Stimulated activated CD8-positive, alpha-beta memory T cell treated with anti-CD3 and anti-CD28 coated beads, Interleukin-7, amount 100 ng/mL, for 48 hours (primary cell): ENCODE results near the gene OR52M1.
"Not testable (repeated sequence)": the region's sequence is repeated elsewhere in the genome, so short reads cannot be mapped to it uniquely, and the experiment has no call there.

Source experiments
- DNase-seq, 2 donors: peaks; one replicate each; pipeline ENCODE4 v3.0.0-alpha.2; 2020; ENCODE audit warnings: low read depth in 1 of 2; ENCODE audit errors: extremely low read depth in 1 of 2

Gene OR52M1, protein sequence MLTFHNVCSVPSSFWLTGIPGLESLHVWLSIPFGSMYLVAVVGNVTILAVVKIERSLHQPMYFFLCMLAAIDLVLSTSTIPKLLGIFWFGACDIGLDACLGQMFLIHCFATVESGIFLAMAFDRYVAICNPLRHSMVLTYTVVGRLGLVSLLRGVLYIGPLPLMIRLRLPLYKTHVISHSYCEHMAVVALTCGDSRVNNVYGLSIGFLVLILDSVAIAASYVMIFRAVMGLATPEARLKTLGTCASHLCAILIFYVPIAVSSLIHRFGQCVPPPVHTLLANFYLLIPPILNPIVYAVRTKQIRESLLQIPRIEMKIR

DNA sequence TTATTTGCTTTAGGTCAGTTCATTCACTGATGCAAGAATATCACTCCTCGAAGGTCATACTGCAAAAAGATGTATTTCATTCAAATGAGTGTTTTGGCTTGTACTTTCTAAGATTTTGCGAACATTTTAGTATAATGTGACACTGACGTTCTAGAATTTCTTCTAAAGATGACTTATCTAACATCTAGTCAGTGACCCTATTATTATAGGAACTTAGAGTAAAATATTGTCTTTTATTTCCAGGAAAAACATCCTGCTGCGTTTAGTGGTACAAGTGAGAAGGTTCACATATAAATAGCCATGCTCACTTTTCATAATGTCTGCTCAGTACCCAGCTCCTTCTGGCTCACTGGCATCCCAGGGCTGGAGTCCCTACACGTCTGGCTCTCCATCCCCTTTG, at the start of gene OR52M1:
Gene OR52M1, plus strand, starts transcription at position 301 of the 400 bp plus-strand sequence. Its CDS starts 0 bp downstream, at position 301.
- DNase-seq, result no peak

DNA sequence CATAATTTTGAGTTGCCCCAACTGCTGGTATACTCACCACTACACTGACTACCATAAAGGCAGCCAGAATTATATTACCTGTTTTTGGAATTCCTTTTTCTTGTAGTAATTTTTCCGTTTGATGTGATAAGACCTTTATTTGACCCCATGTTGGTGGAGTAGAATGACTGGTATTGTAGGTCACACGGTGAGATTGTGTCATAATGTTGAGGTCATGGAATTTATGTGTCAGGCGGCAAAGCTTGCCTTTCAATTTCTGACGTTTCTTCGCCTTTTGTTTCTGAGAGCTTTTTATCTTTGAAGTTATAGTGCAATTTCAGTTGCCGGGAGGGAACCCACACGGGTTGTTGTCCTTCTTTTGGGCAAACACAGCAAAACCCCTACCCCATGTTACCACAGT, 49.5 kb upstream of the OR52M1 start:
- DNase-seq, result no peak

DNA sequence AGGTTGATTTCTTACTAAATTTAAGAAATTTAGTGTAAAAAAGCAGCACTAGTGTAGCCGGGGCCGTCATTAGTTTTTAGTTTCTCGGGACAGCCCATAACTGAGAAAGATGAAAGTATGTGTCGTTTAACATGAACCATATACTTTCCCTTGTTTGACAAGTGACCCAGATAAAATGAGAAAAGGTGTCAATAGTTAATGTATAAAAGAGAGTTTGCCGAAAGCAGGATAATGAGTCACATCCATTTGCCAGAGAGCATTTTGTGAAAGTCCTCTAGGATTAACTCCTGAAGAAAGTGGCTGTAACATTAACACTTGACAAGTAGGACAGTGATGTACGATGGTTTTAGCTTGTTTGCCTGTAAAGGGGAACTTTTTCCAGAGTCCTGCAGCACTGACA, 49.0 kb upstream of the OR52M1 start:
- no peak for DNase-seq

DNA sequence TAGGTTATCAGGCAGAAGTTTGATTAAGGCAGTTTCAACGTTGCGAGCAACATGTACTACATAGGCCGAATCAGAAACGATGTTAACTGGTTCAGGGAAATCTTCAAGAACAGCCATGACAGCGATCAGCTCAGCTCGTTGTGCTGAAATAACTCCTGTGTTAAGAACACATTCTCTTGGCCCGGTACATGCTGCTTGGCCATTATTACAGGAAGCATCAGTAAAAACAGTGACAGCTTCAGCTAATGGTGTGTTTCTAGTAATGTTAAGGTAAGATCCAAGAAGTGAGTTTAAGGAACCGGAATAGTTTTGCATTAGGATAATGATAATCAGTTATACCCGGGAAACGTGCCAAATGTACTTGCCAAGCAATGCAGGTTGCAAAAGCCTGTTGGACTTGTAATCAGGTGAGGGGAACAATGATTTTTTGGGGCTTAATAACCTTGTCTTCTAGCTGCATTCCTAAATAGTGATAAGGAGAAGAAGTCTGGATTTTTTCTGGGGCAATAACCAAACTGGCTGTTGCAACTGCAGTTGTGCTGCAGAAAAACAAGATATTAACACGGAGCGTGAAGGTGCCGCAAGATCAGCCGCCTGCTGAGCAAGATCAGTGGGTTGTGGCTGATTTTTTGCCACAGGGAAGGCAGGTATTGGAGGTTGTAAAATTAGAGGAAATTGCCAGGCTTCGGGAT, 48.3 kb upstream of the OR52M1 start:
- no peak for DNase-seq

DNA sequence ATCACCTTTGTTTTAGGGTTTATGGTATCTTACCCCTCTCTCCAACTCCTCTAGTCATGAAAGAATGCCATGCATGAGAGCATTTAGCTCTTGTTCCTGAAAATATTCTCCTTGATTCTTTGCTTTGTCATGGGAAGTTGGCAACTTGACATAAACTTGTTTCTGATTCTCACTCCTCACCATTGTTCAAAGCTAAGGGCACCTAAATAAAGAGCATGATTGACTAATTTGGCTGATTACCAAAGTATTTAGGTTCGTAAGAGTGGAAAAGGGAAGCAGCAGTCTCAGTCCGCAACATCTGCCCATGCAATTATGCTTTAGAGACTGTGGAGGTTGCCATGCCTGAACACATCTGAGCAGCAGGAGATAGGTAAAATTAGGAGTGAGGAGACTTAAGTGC, 36.1 kb upstream of the OR52M1 start:
- no peak for DNase-seq

DNA sequence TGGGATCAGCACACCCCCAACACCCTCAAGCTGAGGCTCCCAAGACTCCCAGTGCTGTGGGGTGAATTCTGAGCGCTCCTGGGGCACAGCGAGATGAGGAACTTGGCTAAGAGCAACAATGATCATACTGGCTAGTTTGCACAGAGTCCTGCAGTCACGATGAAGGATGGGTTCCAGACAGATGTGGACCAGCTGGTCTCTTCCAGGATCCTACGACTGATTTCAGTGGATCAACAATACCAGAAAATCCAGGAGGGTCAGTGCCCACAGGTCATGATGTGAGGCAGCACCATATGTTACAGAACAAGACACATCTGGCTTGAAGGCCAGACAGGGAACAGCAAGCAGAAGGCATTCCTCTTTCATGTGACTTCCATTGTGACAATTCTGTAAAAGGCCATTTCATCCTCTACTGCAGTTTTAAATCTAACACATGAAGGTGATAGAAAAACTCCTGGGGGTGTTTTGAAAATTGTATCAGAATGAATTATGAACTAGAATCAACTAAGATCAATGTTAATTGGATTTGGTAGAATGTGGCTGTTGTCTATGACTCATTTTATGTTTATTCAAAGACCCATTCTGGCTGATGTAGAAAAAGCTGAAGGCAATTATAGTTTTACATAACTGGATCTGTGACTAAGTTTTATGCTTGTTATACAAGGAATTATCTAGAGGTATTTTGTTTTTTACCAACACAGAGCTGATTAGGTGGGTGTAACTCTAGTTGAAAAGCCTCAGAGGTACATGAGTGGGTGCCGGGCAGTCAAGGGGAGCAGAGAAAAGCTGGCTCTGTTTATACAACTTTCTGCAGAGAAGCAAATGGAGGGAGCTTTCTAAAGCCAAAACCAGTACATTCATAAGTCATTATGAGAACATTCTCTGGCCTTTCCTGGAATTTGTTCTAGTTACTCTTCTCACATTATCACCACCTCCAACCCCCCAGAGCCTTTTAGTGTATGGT, 33.4 kb upstream of the OR52M1 start:
- DNase-seq, result no peak

DNA sequence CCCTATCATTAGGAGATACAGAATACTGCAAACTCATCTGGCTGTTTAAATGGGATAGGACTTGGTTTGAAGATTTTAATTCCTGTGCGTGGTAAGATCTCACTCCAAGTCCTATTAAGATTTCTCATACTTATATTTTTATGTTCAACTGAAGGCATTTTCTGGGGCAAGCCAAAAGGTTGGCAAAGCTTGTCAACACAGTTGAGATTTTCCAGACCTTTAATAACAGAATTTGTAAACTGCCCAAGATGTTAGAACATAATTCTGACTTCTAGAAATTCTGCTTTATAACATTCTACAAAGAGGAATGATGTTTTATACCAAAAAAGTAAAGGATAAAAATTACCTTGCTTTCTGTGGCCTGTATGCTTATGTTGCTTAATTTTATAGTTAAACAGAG, 30.8 kb upstream of the OR52M1 start:
- no peak for DNase-seq

DNA sequence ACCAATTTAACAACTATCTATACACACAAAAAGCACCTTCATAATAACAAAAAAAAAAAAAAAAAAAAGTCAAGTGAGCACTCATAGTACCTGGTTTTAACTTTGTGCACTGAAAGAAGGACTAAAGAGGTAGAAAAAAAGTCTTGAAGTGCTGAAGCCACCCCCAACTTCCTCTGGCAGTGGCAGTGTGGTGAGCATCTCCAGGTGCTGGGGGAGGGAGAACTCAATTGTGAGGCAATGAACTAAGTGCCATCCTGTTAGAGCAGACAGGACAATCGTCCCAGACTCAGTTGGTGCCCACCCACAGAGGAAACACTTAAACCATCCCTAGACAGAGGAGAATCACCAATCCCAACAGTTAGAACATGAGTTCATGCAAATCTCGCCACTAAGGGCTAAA, 22.7 kb upstream of the OR52M1 start:
- DNase-seq, result no peak

DNA sequence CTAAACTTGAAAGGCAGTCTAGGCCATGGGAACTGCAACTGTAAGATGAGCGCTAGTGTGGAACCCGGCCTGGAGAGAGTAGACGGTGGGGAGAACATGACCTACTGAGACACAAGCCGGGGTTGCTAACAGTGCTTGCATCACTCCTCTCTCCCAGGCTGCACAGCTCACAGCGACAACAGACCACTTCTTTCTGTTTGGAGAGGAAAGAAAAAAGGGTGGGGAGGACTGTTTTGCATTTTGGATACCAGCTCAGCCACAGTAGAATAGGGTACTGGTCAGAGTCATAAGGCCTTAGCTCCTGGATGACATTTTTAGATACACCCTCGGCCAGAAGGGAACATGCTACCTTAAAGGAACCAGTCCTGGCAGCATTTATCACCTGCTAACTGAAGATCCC, 22.2 kb upstream of the OR52M1 start:
- no peak for DNase-seq

DNA sequence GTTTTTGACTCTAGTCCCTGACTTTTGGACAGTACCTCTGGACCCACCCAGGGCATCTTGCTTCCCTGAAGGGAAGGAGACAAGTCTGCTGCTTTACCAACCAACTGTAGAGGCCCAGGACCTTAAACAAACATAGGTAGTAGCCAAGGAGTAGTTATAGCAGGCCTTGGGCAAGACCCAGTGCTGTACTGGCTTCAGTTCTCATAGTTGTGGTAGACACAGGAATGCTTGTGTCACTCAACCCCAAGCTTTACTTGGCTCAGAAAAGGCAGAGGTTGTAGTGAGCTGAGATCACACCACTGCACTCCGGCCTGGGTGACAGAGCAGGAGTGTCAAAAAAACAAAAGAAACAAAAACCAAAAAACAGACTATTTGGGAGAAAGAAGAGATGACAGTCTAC, 21.3 kb upstream of the OR52M1 start:
- no peak for DNase-seq

DNA sequence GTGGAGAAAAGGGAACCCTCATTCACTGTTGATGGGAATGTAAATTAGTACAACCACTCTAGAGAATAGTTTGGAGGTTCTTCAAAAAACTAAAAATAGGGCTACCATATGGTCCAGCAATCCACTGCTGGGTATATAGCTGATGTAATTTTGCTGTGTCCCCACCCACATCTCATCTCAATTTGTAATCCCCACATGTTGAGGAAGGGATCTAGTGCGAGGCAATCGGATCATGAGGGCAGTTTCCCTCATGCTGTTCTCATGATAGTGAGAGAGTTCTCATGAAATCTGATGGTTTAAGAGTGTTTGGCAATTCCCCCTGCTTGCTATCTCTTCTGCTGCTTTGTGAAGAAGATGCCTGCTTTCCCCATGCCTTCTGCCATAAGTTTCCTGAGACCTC, 17.1 kb upstream of the OR52M1 start:
- no peak for DNase-seq

DNA sequence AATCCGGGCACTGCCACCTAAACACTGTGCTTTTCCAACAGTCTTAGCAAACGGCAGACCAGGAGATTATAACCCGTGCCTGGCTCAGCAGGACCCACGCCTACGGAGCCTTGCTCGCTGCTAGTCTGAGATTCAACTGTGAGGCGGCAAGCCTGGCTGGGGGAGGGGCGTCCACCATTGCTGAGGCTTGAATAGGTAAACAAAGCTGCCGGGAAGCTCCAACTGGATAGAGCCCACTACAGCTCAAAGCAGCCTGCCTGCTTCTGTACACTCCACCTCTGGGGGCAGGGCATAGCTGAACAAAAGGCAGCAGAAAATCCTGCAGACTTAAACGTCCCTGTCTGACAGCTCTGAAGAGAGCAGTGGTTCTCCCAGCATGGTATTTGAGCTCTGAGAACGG, 13.3 kb upstream of the OR52M1 start:
- not testable (repeated sequence) for DNase-seq

DNA sequence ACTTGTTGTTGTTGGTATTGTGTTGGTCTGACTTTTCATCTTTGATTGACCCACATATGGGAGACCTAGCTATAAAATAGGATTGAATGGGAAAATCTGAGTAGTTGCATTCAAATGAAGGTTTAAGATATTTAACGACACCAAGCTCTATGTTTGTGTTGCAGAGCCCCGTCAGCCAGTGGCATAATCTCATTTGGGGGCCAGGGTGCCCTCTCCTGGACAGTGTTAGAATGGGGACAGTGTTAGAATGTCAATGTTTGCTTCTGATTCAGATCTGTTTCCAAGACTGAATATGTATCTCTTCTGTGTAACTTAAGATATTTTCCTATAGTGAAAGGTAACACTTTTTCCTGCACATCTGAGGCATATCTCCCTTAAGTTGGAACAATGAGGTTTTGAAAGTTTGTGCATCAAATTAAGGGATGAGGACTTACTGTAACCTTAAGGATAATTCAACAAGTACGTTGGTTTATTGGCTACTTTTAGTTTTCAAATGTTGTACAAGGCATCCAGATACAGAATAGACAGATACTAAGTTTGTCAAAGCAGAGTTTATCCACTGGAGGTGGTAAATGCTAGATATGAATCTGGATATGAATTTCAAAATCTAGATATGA, 5.3 kb upstream of the OR52M1 start:
- peak in 1 of 2 donors; percentile 6 for DNase-seq

DNA sequence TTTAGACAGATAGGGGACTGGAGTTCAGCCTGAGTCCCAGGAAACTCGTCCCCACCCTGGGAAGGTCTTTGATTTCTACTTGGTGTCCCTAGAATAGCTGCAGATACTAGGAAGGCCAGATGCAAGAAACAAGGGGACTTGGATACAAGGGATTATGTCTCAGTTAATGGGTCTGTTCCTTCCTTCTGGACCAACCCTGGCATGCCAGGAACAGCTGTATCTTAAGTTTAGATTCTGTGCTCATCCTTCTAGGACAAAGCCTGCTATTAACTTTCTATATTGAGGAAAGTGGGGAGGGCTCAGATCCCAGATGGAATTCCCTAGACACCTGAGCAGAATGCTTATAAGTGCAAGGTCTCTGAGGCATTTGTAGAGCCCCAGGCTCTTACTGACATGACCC, 3.9 kb upstream of the OR52M1 start:
- no peak for DNase-seq

DNA sequence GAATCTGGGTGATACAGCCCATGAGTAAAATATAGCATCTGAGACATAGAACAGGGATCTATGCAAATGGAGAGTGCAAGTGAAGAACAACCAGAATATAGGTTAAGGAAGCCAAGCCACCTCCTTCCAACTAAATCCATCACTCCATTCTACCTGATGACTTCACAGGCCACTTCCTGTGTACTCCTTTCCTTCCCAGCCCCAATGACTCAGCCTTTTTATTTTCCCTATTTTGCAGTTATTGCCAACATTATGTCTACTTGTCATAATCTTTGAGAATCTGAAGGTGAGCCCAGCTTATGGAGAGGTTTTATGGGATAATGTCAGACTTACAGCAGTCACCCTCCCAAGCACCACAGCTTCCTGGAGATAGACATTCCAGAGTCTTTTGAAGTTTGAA, 1.4 kb upstream of the OR52M1 start:
- no peak for DNase-seq

DNA sequence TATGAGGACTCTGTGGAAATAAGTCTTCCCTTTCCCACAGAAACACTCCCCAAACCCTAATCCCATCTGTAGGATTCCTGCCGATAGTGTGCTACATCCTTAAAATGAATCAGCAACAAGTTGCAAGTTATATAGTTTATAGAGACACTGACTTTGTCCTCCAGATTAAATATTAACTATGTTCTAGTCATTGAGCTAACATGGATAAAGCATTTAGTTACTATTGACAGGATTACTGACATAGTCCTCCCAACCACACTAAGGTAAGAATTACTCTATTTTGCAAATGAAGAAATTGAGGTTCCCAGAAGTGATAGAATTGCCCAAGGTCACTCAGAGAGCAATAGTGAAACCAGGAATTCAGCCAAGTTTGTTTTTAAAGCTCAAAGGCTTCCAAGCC, 1.9 kb downstream of the OR52M1 start:
- DNase-seq, result no peak

DNA sequence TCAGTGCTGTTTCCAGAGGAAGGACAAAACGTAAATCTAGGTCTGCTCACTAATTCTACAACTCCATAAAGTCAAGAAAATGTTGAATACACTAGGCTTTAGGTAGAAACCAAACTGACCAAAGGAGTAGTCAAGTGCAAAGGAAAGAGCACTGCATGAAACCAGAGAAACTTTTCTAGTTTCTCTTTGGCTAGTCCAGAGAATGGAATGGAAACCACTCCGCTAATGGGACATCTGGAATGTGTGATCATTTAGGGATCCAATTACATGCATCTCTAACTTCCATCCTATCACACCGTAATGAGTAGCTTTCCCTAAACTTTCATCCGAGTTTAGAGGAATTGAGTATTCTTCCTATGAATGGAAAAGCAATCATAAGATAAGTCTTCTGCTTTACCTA, 2.4 kb downstream of the OR52M1 start:
- no peak for DNase-seq

DNA sequence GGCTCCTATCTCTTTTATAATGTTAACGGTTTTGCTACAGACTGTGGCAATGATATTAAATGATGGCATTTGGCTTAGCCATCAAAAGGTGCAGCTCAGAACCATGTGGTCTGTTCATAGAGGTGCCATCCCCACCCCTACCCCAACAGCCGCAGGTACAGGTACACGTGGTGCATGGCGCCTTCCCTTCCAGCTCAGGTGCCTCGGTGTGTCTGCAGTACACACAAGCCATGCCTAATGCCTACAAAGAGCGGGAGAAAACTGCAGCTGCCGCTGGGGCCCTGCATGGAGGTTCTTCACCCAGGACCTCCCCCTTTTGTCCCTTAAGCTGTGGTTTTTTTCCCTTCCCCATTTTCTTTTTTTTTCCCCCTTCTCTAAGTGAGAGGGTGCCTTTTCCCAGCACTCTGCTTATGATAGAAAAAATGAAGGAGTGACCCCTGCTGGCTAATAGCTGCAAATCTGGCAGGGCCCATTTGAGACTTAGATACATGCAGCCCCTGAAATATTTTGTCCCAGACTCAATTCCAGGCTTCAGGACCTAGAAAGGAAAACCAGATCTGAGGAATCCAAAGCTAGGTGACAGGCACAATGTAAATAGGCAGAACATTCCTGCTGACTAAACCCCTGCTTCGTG, 6.5 kb downstream of the OR52M1 start:
- DNase-seq, result no peak

DNA sequence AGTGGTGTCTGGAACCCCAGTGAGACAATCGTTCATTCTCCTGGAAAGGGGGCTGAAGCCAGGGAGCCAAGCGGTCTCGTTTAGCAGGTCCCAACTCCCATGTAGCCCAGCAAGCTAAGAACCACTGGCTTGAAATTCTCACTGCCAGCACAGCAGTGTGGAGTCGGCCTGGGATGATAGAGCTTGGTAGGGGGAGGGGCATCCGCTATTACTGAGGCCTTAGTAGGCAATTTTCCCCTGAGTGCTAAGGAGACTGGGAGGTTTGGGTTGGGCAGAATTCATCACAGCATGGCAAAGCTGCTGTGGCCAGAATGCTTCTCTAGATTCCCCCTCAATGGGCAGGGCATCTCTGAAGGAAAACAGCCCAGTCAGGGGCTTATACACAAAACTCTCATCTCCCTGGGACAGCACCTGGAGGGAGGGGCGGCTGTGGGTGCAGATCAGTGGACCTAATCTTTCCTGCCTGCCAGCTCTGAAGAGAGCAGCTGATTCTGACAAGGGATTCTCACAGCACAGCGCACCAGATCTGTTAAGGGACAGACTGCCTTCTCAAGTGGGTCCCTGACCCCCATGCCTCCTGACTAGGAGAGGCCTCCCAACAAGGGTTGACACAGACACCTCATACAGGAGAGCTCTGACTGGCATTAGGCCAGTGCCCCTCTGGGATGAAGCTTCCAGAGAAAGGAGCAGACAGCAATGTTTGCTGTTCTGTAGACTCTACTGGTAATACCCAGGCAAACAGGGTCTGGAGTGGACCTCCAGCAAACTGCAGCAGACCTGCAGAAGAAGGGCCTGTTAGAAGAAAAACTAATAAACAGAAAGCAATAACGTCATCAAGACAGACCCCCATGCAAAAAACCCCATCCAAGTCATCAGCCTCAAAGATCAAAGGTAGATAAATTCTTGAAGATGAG, 14.8 kb downstream of the OR52M1 start:
- no peak for DNase-seq

DNA sequence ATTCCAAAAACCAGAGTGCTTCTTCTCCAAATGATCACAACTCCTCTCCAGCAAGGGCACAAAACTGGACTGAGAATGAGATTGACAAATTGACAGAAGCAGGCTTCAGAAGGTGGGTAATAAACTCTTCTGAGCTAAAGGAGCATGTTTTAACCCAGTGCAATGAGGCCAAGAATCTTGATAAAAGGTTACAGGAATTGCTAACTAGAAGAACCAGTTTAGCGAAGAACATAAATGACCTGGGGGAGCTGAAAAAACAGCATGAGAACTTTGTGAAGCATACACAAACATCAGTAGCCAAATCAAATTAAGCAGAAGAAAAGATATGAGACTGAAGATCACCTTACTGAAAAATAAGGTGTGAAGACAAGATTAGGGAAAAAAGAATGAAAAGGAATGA, 15.5 kb downstream of the OR52M1 start:
- DNase-seq, result no peak
